ENCODE measurements around the gene ATOSA.

Gene ATOSA

DNA sequence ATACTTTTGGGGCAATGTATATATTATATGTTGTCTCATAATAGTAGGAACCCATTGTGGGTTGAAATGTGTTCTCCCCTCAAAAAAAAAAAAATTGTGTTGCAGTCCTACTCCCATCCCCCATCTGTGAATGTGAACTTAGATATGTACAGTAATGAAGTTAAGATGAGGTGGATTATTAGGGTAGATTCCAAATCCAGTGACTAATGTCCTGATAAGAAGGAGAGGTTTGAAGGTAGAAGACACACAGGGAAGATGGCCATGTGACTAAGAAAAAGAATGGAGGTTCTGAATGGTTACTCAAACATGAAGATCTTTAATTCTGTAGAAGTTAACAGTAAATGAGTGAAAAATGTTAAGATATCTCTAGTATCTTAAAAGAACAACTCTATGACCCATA lies 3.0 kb upstream of the ATOSA start:
- DNase-seq (ENCODE audit: low read depth) = no peak

DNA sequence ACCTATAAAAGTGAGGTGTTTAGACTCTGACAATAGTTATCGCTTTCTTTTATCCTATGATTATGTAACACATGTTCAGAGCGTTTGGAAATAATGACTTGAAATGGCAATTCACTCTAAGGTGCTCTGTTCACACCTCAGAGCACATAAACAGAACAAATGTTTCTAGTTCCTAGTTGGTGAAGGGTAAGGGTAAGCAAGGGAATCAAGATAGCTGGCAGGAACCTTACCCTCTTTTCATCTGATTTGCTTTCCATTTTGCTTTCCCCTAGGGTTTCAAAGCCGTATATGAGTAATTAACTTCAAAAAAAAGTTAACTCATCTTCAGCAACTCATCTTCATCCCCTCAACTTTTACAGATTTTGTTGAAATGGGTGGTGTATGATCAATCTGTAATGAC lies 2.3 kb upstream of the ATOSA start:
- no peak for DNase-seq (ENCODE audit: low read depth)

DNA sequence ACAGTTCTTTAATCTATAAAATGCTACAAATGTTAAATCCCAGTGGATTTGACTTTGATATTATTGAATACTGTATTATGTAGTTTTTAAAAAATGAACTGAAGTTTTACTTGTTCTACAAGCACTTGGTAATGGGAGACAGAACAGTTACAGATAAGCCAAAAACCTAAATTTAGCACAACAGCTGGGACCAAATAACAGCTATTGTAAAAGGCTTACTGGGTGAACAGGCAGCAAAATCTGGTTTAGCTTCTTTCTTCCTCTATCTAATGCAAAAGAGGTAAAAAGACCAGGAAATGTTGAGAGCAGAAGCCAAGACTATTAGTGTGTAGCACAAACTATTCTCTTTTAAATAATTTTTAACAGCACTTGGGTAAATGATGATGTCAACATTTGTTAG lies 1.6 kb upstream of the ATOSA start:
- DNase-seq (ENCODE audit: low read depth) = no peak

DNA sequence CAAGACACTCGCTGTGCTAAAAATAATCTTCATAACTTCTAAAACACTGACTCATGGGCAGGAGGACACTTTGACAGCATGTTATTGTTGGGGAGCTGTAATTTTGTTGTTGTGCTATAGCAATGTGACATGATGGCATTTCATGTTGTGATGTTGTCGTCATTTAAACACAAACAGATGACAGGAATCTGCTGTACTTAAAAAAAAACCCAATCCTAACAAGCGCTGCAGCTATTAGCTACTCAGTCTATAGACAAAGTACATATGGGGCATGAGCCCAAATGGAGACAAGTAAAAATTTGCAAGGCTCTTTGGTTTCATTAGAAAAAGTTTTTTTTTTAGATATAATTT lies 828 bp upstream of the ATOSA start:
- DNase-seq (ENCODE audit: low read depth) = no peak

DNA sequence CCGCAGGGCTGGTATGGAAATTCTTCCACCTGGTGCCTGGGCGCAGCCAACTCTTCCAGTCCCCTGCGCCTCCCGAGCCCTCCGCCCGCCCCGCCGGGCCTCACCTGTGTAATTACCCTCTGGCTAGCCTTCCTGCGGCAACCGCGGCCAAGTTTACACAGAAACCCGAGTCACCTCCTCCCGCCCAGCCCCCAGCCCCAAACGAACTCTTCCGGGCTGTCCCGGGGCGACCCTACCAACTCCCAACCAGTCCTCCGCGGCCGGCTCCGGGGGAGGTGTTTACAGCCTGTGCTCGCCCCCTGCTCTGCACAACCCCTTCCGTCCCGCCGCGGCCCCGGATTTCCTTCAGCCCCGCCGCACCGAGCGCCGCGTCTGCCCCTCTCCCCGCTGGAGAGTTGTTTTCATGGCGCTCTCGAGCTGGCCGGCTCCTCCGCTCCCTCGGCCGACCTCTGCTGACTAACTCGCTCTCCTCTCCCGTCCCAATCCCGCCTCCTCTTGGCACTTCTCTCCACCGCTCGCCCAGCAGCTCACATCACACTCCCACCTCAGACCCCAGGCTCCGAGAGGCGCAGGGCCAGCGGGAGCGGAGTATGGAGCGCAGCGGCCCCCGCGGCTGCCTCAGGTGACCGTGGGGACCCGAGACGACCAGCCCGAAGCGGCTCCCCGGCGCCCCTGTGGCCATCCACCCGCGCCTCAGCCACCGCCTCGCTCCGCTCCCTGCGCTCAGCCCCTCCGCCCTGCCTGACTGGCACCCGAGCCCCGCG lies 538 bp downstream of the ATOSA start:
- DNase-seq (ENCODE audit: low read depth) = no peak

DNA sequence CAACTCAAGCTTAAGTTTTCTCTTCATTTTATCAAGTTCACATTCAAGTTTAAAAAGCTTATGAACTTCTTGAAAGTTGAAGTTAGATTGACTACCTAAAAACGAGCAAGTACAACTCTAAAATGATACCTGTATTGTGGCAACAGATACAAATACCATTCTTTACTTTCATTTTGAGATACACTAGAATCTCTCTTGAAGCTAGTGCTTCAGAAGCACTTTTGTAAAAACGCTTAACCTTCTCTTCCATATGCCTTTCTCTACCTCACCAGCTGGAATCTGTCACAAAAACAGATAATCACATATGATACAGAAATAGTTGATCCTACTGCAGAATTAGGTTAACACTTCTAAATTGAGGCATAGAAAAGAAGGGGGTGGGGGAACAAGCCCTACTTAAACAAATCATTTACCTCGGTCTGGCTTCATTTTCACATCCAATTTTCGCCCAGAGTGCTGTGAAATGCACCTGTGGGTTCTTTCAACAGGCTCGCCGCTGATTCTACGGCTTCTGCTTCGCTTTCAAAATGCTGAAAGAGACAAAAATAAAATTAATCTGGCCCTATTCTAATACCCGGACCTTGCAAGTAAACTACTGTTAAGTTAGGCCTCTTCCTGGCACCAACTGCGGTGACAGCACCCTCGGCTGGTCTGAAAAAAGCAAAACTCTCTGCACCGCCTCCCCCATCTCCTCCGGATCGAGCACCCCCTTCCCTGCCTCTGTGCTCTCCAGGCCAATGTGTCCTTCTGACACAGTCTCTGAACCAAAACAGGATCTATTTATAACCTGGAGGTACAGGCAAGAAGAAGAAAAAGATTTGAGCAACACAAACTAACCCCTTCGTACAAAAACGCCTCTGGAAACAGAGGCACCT lies 1.4 kb downstream of the ATOSA start:
- DNase-seq (ENCODE audit: low read depth) = no peak

DNA sequence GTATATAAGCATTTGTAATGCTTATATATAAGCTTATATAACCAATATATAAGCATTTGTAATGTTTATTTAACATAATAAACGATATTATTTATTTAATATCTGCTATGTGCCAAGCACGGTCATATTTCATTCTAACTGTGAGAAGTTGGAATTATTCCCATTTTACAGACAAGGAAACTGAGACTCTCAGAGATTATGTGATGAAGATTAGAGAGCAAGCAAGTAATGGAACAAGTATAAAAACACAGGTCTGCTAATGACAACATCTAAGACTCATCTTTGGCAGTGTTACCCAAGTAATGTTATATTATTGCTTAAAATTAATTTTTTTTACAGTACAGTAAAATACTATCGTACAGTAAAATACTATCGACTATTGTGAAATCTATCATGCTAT lies 4.4 kb downstream of the ATOSA start:
- DNase-seq (ENCODE audit: low read depth) = no peak

DNA sequence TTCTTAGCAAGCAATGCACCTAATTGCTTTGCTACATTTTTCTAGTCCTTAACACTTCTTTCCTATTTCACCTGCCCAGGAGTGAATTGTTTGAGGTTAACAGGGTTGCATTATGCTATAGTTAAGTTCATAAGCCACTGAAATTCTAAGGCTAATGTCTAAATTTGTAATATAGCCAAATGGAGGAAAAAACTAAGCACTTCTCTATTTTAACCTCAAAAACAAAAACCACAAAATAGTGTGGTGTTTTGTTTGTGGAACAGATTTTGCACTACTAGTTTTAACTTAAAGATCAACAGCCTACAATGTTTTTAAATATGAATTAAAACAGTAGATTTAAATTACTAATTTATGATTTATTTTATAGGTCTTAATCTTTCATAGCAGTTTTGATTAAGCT lies 5.5 kb downstream of the ATOSA start:
- no peak for DNase-seq (ENCODE audit: low read depth)

DNA sequence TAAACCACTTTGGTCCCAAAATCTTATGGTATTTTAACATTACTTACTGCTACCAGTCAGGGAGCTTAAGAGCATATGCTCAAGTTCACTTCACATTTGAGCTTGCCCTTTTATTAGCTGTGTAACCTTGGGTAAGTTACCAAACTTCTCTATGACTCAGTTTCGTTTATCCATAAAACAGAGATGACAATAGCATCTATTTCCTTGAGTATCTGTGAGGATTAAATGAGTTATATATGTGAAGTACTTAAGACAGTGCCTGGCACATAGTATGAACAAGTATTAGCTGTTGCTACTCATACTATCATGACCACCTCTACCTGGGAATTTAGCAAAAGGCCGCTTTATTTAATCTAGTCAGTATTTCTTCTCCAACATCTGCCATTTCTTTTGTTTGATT lies 5.9 kb downstream of the ATOSA start:
- no peak for DNase-seq (ENCODE audit: low read depth)

DNA sequence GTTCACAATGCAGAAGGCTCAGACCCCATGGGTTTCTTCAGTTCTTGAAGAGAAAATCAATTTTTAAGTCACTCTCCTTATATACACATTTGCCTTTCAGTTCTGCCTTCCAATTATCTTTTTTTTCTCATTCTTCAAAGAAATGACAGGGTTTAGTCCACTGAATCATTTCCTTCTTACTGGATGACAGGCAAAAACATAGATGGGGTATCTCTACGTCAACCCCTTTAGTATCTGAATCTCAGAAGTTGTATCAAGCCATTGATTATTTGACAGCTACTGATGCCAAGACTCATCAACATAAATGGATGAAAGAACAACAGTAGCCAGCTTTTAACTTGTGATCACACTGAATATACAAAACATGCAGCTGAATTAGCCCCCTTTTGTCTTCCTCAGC lies 6.5 kb downstream of the ATOSA start:
- no peak for DNase-seq (ENCODE audit: low read depth)

DNA sequence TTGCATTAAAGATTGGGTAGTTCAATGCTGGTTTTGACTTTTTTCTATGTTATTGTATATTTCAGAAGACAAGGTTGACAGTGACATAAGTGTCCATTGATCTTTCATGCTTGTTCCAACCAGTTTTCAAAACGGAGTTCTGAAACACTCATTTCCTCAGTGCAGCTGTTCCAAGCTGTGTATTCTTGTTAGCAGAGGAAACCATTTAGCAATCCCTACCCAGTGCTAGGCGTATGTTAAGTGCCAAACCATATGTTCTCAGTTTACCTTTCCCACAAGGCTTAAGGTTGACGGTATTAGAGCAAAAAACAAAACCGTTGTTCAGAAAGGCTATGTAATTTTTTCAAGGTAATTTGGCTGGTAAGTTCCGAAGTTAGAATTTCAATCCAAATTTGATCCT lies 9.1 kb downstream of the ATOSA start:
- no peak for DNase-seq (ENCODE audit: low read depth)

DNA sequence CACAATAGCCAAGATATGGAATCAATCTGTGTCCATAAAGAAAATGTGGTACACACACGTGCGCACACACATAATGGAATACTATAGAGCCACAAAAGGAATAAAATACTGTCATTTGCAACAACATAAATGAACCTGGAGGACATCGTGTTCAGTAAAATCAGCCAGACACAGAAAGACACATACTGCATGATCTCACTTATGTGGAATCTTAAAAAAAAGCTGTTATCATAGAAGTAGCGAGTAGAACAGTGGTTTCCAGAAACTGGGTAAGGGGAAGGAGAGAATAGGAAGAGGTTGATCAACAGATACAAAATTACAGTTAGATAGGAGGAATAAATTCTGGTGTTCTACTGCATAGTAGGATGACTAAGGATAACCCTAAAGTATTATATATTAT lies 11.1 kb downstream of the ATOSA start:
- DNase-seq (ENCODE audit: low read depth) = no peak

DNA sequence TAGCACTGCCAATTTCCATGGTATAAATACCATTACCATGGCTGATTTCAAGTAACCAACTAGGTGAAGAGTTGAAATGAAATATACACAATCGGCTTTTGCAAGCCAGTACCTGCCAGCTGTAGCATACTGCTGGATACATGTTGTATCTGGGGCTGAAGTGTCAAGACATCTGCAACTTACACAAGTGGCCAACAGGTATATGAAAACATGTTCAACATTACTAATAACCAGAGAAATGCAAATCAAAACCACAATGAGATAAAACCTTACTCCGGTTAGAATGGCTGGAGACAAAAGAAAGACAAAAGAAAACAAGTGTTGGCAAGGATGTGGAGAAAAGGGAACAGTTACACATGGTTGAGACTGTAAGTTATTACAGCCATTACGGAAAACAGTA lies 11.6 kb downstream of the ATOSA start:
- no peak for DNase-seq (ENCODE audit: low read depth)

DNA sequence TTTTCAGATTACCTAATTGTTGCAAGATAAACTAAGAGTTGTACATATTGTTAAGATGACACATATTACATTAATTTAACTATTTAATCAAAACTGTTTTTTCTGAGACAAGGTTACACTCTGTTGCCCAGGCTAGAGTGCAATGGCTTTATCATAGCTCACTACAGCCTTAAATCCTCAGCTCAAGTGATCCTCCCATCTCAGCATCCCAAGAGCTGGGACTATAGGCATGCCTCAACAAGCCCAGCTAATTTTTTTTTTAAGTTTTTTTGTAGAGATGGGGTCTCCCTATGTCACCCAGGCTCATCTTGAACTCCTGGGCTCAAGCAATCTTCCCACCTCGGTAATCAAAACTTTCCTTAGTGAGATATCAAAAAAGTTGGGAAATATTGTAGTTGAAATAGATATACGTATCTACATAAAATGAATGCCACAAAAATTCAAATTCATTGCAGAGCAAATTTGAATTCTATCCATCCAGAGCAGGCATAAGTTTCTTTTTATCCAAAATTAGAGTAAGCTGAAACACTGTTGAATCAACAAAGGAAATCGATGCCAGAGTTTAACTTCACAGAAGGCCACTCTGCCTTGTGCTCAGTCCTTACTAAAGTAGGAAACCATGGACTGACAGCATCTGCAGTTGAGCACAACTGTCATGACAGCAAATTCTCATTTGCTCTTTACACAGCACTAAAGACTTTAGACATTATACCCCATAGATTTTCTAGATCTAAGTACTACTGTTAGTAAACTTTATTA lies 15.5 kb downstream of the ATOSA start:
- no peak for DNase-seq (ENCODE audit: low read depth)

DNA sequence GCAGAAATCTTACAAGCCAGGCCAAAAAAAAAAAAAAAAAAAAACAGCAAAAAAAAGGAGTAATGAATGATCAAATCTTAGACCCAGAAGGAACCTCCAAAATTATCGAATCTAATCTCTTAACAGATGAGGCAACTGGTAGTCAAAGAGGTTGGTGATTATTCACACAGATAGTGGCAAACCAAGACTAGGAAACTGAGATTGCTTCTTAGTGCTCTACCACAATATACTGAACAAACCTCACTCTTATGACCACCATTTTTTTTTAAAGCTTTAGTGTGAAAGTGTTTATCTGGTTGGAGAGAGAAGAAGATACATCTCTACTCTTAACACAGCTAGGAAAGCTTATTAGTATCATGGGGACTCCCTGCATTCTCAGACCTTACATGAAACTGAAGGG lies 17.3 kb downstream of the ATOSA start:
- DNase-seq (ENCODE audit: low read depth) = no peak

DNA sequence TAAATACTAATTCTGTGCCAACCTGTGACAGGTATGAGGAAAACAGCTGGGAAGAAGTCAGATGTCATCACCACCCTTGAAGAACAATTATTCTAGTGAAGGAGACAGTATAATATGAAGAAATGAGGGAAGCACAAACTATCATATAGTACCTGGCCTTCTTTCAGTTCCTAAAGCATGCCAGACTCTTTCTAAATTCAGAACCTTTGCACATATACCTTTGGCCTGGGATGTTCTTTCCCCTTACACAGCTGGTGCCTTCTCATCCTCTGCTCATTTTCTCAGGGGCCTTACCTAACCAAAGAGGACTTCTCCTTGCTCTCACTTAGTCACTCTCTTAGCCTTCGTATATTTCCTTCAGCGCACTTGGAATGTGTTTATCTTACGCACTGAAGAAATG lies 19.0 kb downstream of the ATOSA start:
- no peak for DNase-seq (ENCODE audit: low read depth)

DNA sequence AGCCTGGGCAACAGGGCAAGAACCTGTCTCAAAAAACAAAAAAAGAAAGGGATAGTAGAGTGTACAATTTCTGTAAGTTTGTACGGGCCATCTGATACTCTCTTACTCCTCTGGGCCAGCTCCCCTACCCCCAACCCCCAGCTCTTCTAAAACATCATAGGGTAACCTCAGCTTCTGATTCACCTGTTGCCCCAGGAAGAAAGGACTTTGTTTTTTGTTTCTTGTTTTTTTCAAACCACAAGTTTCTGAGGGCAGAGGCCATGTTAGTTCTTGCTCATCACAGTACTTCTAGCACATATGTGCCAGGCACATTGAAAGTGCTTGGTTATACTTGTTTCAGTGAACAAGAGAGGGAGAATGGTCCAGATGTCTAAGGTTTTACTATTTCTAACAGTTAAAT lies 20.2 kb downstream of the ATOSA start:
- no peak for DNase-seq (ENCODE audit: low read depth)

DNA sequence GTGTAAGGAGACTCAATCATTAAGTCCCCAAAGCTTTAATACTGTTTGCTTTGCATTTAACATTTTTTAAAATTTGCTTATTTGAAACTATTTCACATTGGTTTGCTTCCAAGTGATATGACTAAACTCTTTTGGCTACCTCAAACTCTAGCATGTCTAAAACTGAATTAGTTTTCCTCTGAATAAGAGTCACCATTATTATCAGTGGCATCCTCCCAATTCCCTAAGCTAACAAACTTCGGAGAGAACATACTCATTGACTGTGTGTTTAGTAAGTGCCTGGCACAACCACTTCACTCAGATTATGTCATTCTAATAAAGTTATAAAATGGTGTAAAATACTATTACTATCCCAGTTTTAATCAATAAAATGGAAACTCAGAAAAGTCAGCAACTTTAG lies 21.9 kb downstream of the ATOSA start:
- no peak for DNase-seq (ENCODE audit: low read depth)

DNA sequence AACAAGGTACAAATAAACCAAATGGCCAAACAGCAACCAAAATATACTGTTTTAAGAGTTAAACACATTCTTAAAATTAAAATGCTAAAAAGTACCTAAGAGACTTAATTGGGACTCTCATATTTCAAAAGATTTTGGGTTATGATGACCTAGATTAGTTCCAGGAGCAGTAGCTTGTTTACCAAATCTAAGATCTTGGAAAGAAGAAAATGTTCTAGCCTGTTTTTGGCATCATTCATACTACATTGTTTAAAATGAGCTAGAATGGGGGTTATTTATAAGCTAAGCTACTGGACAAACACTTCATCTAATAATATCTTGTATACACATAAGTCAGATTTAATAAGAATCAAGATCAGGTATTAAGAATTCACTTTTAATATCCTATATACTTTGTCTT lies 22.8 kb downstream of the ATOSA start:
- no peak for DNase-seq (ENCODE audit: low read depth)

DNA sequence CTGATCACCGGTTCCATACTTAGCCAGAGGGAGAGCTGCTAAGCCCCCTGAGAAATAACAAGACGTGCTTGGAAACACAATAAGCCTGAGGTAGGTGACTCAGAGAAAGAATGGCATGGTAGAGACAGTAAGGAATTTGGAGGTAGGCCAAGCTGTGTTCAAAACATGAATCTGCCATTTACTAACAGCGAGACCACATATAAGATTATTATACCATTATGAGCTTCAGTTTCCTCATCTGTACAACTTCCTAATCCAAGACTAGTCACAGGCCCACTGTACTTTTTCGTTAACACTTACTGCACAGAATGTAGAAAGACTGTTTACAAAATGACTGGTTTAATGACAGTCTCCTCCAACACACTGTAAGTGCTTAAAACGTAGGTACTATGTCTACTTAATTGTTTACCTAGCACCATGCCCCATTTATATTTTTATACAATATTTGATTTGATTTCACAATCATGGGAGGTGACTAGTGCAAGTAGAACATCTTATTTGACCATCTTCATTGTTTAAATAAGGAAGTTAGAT lies 25.7 kb downstream of the ATOSA start:
- DNase-seq (ENCODE audit: low read depth) = no peak

DNA sequence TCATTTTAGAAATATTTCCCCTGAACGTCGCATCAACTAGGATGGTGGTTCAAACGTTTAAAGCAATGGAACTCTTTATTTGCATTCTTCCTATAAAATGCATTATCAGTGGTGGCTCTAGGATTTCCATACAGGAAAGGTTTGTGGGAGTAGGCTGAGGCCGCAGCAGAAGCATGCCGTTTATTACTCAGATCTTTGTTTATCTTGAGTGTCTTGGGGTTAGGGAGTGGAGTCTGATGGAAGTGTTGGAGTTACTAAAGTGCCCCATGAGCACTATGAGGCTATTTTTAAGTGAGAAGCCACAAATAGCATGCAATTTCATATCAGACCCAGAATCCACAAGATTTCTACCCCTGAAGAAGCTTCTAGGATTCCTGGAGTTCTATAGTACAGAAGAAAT lies 26.2 kb downstream of the ATOSA start:
- no peak for DNase-seq (ENCODE audit: low read depth)

DNA sequence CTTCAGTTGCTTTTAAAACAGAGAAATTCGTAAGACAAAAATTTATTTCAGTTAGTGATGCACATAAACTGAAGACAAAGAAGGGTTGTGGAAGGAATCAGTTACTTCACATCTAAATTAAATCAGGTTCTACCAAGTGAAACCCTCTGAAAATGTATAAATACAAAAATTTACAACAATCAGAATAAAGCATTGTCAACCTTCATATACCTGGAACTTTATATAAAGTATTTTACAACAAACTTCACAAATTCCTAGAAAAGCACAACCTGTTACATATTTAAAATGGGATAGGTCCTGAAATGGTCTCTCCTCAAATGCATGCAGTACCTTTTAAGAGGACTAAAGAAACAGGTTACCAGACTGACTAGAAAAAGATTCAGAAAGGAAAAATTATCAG lies 26.9 kb downstream of the ATOSA start:
- DNase-seq (ENCODE audit: low read depth) = no peak

DNA sequence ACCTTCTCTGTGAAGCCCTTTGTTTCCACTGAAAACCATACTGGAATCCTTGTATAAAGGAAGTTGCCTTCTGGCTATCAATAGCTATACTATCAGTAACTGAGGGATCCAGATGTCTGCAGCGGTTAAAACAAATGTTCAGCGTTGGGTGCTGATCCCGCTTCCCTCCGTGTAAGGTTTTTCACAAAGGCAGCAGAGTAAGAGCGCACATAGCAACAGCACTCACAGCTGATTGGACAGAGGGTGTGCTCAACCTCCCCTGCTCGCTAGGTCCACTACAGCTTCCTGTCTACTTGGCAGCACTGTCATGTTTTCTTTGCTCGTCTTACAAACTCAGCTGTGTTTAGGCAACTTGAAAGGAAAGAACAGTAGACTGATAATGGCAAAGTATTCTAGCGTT lies 27.3 kb downstream of the ATOSA start:
- DNase-seq (ENCODE audit: low read depth) = peak; percentile 49

All from CMK (cell line).